ENCODE results near the gene ZNF567.

GRCh38 chr19:36688058-36688457, 646 bp downstream of the ZNF567 start:
- TF ChIP-seq, protein P1, sequence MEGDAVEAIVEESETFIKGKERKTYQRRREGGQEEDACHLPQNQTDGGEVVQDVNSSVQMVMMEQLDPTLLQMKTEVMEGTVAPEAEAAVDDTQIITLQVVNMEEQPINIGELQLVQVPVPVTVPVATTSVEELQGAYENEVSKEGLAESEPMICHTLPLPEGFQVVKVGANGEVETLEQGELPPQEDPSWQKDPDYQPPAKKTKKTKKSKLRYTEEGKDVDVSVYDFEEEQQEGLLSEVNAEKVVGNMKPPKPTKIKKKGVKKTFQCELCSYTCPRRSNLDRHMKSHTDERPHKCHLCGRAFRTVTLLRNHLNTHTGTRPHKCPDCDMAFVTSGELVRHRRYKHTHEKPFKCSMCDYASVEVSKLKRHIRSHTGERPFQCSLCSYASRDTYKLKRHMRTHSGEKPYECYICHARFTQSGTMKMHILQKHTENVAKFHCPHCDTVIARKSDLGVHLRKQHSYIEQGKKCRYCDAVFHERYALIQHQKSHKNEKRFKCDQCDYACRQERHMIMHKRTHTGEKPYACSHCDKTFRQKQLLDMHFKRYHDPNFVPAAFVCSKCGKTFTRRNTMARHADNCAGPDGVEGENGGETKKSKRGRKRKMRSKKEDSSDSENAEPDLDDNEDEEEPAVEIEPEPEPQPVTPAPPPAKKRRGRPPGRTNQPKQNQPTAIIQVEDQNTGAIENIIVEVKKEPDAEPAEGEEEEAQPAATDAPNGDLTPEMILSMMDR (conservative IDR thresholded peaks at IDR 0.05; ENCODE audit: low read length): no peak
- no peak for TF ChIP-seq EZH2phosphoT487 (IDR thresholded peaks at IDR 0.05; ENCODE audit: borderline replicate concordance, low read depth, low read length)
